ENCODE measurements around the gene CCDC192. TPM values are rescaled to one million over a fixed set of nuclear protein-coding genes. Genes with fewer than 3 reads are reported as not detected.

CCDC192 gene
- total RNA-seq, 4 donors from 2014 or later: 1.0 to 2.3 (median 1.1) TPM; not detected in 1

- no peak for TF ChIP-seq CTCF (IDR thresholded peaks at IDR 0.05; ENCODE audit: low read depth)
Measured at GRCh38 chr5:127840809-127841208, 137.6 kb downstream of the CCDC192 start.

DNA sequence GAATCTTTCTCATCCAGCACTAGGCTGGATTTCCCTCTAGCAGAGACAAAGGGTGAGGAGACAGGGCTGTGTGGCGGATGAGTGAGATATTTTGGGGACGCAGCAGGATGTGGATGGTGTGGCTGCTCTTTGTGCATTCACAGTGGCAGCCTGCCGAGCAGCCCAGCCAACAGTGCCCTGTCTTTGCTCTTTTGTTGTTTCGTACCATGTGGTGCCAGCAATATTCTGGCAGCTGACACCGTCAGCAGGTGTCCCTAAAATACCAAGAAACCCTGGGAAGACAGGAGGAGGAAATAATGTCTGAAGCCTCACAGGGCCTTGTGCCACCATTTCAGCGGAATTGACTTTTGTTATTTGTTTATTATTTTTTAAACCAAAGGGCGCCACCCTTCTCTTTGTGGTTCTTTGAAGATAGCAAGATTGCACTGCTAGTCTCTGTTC lies 141.4 kb downstream of the CCDC192 start:
- TF ChIP-seq CTCF (IDR thresholded peaks at IDR 0.05; ENCODE audit: low read depth): no peak

GRCh38 chr5:127846884-127847283 lies 143.7 kb downstream of the CCDC192 start:
- no peak for TF ChIP-seq CTCF (IDR thresholded peaks at IDR 0.05; ENCODE audit: low read depth)

- TF ChIP-seq CTCF (IDR thresholded peaks at IDR 0.05; ENCODE audit: low read depth): no peak
Measured at GRCh38 chr5:127848098-127848497, 144.9 kb downstream of the CCDC192 start.

- TF ChIP-seq CTCF (IDR thresholded peaks at IDR 0.05; ENCODE audit: low read depth): no peak
Measured at GRCh38 chr5:127849408-127849807, 146.2 kb downstream of the CCDC192 start.

- no peak for TF ChIP-seq CTCF (IDR thresholded peaks at IDR 0.05; ENCODE audit: low read depth)
Measured at GRCh38 chr5:127849891-127850290, 146.7 kb downstream of the CCDC192 start.

DNA sequence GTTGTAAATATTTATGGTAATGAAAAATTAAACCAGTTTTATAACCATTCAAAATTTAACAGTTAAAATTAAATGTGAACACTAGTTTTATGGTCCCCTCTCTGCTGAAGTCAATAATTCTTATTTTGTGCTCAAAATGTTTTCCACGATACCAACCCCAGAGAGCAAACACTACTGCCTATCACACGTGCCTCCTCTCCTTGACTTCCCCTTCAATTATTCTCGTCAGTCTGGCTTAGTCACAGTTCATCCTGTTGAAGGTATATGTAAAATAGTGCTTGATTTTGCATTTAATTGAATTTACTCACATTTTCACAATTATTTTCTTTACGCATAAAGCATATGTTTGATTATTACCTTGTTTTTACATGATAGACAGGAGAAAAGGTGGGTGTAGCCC lies 148.8 kb downstream of the CCDC192 start:
- no peak for TF ChIP-seq CTCF (IDR thresholded peaks at IDR 0.05; ENCODE audit: low read depth)
